ENCODE measurements around the gene CPED1. TPM values are rescaled to one million over a fixed set of nuclear protein-coding genes. Genes with fewer than 3 reads are reported as not detected.

CPED1 gene
- total RNA-seq, 1 donor from 2014 or later, result 2.1 TPM

- DNase-seq (ENCODE audit: low read depth), result no peak
These were observed 90.3 kb downstream of the CPED1 start for GRCh38 chr7:121078701-121079227.

GRCh38 chr7:121079425-121080169 lies 91.1 kb downstream of the CPED1 start:
- peak; percentile 29 for TF ChIP-seq CTCF (conservative IDR thresholded peaks at IDR 0.05; ENCODE audit: low read depth, low read length)
- DNase-seq (ENCODE audit: low read depth), result no peak
- H3K4me3 ChIP-seq (ENCODE audit: low read depth, low read length), result no peak overlapping the region

More at GRCh38 chr7:121078701-121079227, 90.3 kb downstream of the CPED1 start:
- TF ChIP-seq CTCF (conservative IDR thresholded peaks at IDR 0.05; ENCODE audit: low read depth, low read length), result no peak
- H3K4me3 ChIP-seq (ENCODE audit: low read depth, low read length), result no peak overlapping the region

- TF ChIP-seq CTCF (conservative IDR thresholded peaks at IDR 0.05; ENCODE audit: low read depth, low read length), result no peak
- DNase-seq (ENCODE audit: low read depth), result no peak
- H3K4me3 ChIP-seq (ENCODE audit: low read depth, low read length), result no peak overlapping the region
These were observed 91.9 kb downstream of the CPED1 start for GRCh38 chr7:121080257-121080912.

- no peak for DNase-seq (ENCODE audit: low read depth)
- no peak for TF ChIP-seq CTCF (conservative IDR thresholded peaks at IDR 0.05; ENCODE audit: low read depth, low read length)
- no peak overlapping the region for H3K4me3 ChIP-seq (ENCODE audit: low read depth, low read length)
These were observed 92.4 kb downstream of the CPED1 start for GRCh38 chr7:121080913-121081326.

- DNase-seq (ENCODE audit: low read depth), result peak; percentile 52
- H3K4me3 ChIP-seq (ENCODE audit: low read depth, low read length), result no peak overlapping the region
- peak; percentile 67 for TF ChIP-seq CTCF (conservative IDR thresholded peaks at IDR 0.05; ENCODE audit: low read depth, low read length)
These were observed 92.9 kb downstream of the CPED1 start for GRCh38 chr7:121081327-121081936.

- no peak for TF ChIP-seq CTCF (conservative IDR thresholded peaks at IDR 0.05; ENCODE audit: low read depth, low read length)
- H3K4me3 ChIP-seq (ENCODE audit: low read depth, low read length), result no peak overlapping the region
- DNase-seq (ENCODE audit: low read depth), result no peak
These were observed 94.0 kb downstream of the CPED1 start for GRCh38 chr7:121082400-121083101.

Data from epithelial cell of proximal tubule (primary cell).